Kidney epithelial cell (primary cell): ENCODE data around the gene DDX5. TPM values are rescaled to one million over a fixed set of nuclear protein-coding genes. Genes with fewer than 3 reads are reported as not detected.

Source experiments
- DNase-seq: peaks from one replicate; pipeline ENCODE4 v3.0.0-alpha.2; 2010; ENCODE audit warnings: low read depth
- H3K27me3 ChIP-seq: 2 replicates; pipeline ENCODE4 v1.6.0; 2011; ENCODE audit warnings: low read length; ENCODE audit not compliant: control insufficient read depth, insufficient read depth
- H3K36me3 ChIP-seq: 2 replicates; pipeline ENCODE4 v1.5.1; 2011; ENCODE audit warnings: low read length; ENCODE audit not compliant: control insufficient read depth, insufficient read depth
- H3K4me3 ChIP-seq: 2 replicates; pipeline ENCODE4 v1.5.1; 2011; ENCODE audit warnings: low read depth, mild to moderate bottlenecking, control low read depth, low read length
- CTCF ChIP-seq: IDR thresholded peaks from 2 replicates; pipeline ENCODE4 v1.5.1; 2011; ENCODE audit warnings: mild to moderate bottlenecking, moderate library complexity, low read length, control low read depth, inconsistent platforms; ENCODE audit not compliant: insufficient read depth, poor library complexity, severe bottlenecking
- total RNA-seq: library from RNA; depleted of rRNA; stranded (reverse); fragments of >200 nt; gene quantifications from 2 replicates; pipeline ENCODE4 v1.2.3, GENCODE V29; 2015

DDX5 gene
- total RNA-seq, 1 donor from 2014 or later, result 1,044 TPM

DNA sequence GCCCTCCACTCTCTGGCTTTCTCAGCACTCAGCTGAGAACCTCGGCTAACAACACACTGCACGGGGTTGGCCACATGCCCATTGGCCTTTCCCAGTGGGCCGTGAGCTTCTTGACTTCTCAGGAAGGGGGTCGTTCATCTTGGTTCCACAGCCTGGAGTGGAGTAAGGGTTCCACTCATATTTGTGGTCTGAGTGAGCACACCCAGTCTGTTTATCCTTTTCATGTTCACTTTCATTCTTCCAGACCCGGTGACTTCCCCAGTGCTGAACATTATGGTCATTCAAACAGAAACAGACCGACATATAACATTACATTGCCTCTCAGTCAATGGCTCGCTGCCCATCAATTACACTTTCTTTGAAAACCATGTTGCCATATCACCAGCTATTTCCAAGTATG is 48.9 kb downstream of the DDX5 start:
- Histone ChIP-seq H3K36me3 (no peaks in the 10 kb centered on the region), H3K4me3 (no peak overlapping the region), H3K27me3 (no peaks in the 10 kb centered on the region)
- TF ChIP-seq CTCF, result no peak
- DNase-seq, result peak; percentile 37

GRCh38 chr17:64455993-64456885 is 49.9 kb downstream of the DDX5 start:
- no peak for DNase-seq
- TF ChIP-seq CTCF, result no peak
- Histone ChIP-seq H3K36me3 (no peaks in the 10 kb centered on the region), H3K27me3 (no peaks in the 10 kb centered on the region), H3K4me3 (no peak overlapping the region)

GRCh38 chr17:64449545-64449944 is 56.5 kb downstream of the DDX5 start:
- no peak overlapping the region for H3K4me3 ChIP-seq
- H3K27me3 ChIP-seq, result no peaks in the 10 kb centered on the region
- no peaks in the 10 kb centered on the region for H3K36me3 ChIP-seq
- no peak for TF ChIP-seq CTCF
- DNase-seq, result no peak

- Histone ChIP-seq H3K4me3 (no peak within 1 kb of the TSS), H3K36me3 (no peaks in the 10 kb centered on the region), H3K27me3 (no peaks in the 10 kb centered on the region)
- no peak for TF ChIP-seq CTCF
- no peak for DNase-seq
Measured at GRCh38 chr17:64448665-64449512, 57.2 kb downstream of the DDX5 start, which contains the start of gene MILR1. Gene MILR1, plus strand, starts transcription at chr17:64449115. Its CDS starts 54 bp downstream, at chr17:64449169.

Other genes starting within 250 kb of the DDX5 start
- gene TEX2, start 243.0 kb downstream of the DDX5 start, total RNA-seq, result 16.5 and 19.0 TPM in 2 replicates
- gene PECAM1, start 115.4 kb downstream of the DDX5 start, total RNA-seq, result 1.1 and 1.4 TPM in 2 replicates
- not detected in 2 replicates for gene MILR1, start 57.2 kb downstream of the DDX5 start, total RNA-seq
- gene POLG2, start 9.2 kb downstream of the DDX5 start, total RNA-seq, result 6.9 and 7.6 TPM in 2 replicates
- gene CEP95, start 688 bp upstream of the DDX5 start, total RNA-seq, result 38.6 and 39.8 TPM in 2 replicates
- 42.8 and 45.6 TPM in 2 replicates for gene SMURF2, start 156.0 kb upstream of the DDX5 start, total RNA-seq